Activated CD8-positive, alpha-beta memory T cell treated with anti-CD3 and anti-CD28 coated beads, Interleukin-2, amount 50 U/mL, for 4 hours (primary cell): Measurements from ENCODE around the gene MRPS15.

ENCODE experiments used
- DNase-seq: peaks from one replicate; pipeline ENCODE4 v3.0.0-alpha.2; 2020

MRPS15 gene

DNA sequence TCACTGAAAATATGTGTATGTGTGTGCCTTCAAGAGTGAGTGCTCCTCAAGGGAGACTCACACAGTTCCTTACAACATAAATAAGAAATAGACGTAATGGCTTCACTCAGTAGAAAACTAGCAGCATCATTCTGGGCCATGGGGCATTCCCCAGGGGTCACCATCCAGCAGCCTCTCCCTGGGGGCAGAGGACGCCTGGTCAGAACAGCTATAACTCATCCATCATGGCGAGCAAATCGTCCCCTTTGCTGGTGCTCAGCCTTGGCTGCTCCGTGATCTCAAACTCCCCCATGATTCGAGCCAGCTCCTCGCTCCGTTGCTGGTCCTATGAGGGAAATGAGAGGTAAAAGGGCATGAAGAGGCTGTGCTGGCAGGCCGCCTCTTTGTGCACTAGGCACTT is 46.3 kb downstream of the MRPS15 start:
- DNase-seq: no peak

DNA sequence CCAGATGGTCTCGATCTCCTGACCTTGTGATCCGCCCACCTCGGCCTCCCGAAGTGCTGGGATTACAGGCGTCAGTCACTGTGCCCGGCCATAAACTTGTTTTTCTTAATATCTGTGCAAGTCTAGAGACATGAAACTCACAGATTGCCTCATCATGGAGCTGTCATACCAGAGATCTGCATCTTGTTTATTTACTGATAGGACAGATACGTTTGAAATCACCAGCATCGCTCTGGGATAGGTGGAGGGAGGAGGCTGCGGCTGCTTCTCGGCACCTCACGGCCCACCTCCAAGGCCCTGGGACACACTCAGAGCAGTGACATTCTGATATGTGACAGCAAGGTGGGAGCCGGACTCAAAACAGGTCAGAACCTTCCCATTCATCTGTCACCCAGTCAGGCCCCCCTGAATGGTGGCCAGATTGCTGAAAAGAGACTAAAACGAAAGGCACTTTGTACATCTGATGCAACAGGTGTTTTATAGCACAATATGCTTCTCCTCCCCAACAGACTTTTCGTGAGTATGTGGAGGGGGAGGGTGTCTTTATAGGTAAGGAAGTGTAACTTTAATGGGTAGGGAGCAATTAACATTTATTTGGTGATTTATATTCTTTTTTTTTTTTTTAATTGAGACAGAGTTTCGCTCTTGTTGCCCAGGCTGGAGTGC is 48.4 kb downstream of the MRPS15 start:
- DNase-seq: no peak

- no peak for DNase-seq
Measured at GRCh38 chr1:36414384-36414783, 49.8 kb downstream of the MRPS15 start.

- no peak for DNase-seq
Measured at GRCh38 chr1:36411674-36412648, 52.2 kb downstream of the MRPS15 start.

DNA sequence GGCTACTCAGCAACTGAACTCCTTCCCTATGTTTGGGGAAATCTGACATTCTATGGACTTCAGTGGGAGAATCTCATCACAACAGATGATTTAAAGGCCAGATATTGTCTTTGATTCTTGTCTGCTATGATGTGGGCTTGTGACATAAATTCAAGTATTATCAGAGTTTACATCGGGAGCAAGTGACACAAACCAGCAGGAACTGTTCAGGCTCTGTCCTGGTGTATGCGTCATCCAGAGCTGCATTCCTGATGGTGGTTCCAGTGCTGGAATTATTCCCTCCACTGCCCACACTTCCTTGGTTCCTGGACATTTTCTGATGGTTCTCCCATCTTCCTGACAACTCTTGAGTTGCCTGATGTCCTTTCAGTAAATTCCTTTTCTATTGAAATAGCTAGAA is 55.7 kb downstream of the MRPS15 start:
- no peak for DNase-seq

GRCh38 chr1:36406440-36406839 is 57.7 kb downstream of the MRPS15 start:
- no peak for DNase-seq
